CD4-positive, alpha-beta T cell (primary cell): ENCODE measurements around the gene SEMA4B. TPM values are rescaled to one million over a fixed set of nuclear protein-coding genes. Genes with fewer than 3 reads are reported as not detected.

Experiments
- ATAC-seq: fragments of 200-7000 bp; cut with Tn5 transposase; one replicate; pipeline ENCODE4 v1.10.0; 2022; ENCODE audit warnings: mild to moderate bottlenecking; ENCODE audit not compliant: poor library complexity
- CTCF ChIA-PET: fragments of 350-600 bp; sonication (Branson Sonifier 250); formaldehyde crosslinking; loops from one replicate; lab custom pipeline; 2021; ENCODE audit warnings: antibody characterized with exemption, inconsistent platforms; lab: Charles Lee
- POLR2A ChIA-PET: fragments of 350-600 bp; sonication (Branson Sonifier 250); formaldehyde crosslinking; loops from one replicate; lab custom pipeline; 2021; ENCODE audit warnings: antibody characterized with exemption, inconsistent platforms; lab: Charles Lee
- DNase-seq, 14 experiments: peaks; one replicate each; pipeline ENCODE4 v3.0.0-alpha.2; 2013 to 2020; ENCODE audit warnings: mixed read lengths in 2 of 14
- H3K27ac ChIP-seq, 2 donors: one replicate each; pipeline versions ENCODE4 v1.5.1 to v1.7.0; 2013; ENCODE audit warnings: low read length in 2 of 2, low read depth in 1 of 2, mild to moderate bottlenecking in 1 of 2
- H3K27me3 ChIP-seq, 2 experiments: 1 replicate in 1 of 2; 2 replicates in 1 of 2; pipeline versions ENCODE4 v1.6.1 to v1.7.0; 2013; ENCODE audit warnings: low read length in 2 of 2, control low read depth in 1 of 2, mild to moderate bottlenecking in 1 of 2, moderate library complexity in 1 of 2; ENCODE audit not compliant: insufficient read depth in 2 of 2, control insufficient read depth in 1 of 2
- H3K36me3 ChIP-seq: one replicate; pipeline ENCODE4 v1.6.1; 2013; ENCODE audit warnings: low read length, control low read depth; ENCODE audit not compliant: insufficient read depth
- H3K4me1 ChIP-seq: one replicate; pipeline ENCODE4 v1.6.1; 2013; ENCODE audit warnings: low read length, control low read depth; ENCODE audit not compliant: insufficient read depth
- H3K4me3 ChIP-seq: one replicate; pipeline ENCODE4 v1.5.1; 2013; ENCODE audit warnings: mild to moderate bottlenecking, low read length, moderate library complexity
- H3K9me3 ChIP-seq, 2 experiments: 1 replicate in 1 of 2; 2 replicates in 1 of 2; pipeline versions ENCODE4 v1.6.1 to v1.7.0; 2013; ENCODE audit warnings: low read length in 2 of 2, mild to moderate bottlenecking in 2 of 2, control low read depth in 1 of 2, moderate library complexity in 1 of 2; ENCODE audit not compliant: control insufficient read depth in 1 of 2, insufficient read depth in 1 of 2
- H3K27ac Mint-ChIP-seq: one replicate; pipeline ENCODE4 v1.8.0; 2020; ENCODE audit warnings: mixed read lengths
- H3K27me3 Mint-ChIP-seq: one replicate; pipeline ENCODE4 v1.8.0; 2021; ENCODE audit warnings: mixed read lengths
- H3K36me3 Mint-ChIP-seq: one replicate; pipeline ENCODE4 v1.8.0; 2021; ENCODE audit warnings: low read depth, mixed read lengths
- H3K4me1 Mint-ChIP-seq: one replicate; pipeline ENCODE4 v1.8.0; 2021; ENCODE audit warnings: low read depth, mixed read lengths
- H3K4me3 Mint-ChIP-seq: one replicate; pipeline ENCODE4 v1.8.0; 2020; ENCODE audit warnings: mild to moderate bottlenecking, mixed read lengths
- H3K9me3 Mint-ChIP-seq: one replicate; pipeline ENCODE4 v1.8.0; 2020; ENCODE audit warnings: mixed read lengths
- intact Hi-C, 2 experiments: fragments of 100-400 bp; cut with DNase I in 1 of 2; cut with micrococcal nuclease in 1 of 2; formaldehyde crosslinking; loops; one replicate each; pipeline versions ENCODE4 v1.15.1 to v1.9.0; 2023 to 2025; cut with DNase I, micrococcal nuclease
- total RNA-seq, 174 experiments: library from RNA in 2 of 174; stranded (reverse) in 2 of 174; gene quantifications; one replicate each; pipeline ENCODE4 v1.2.3 and lab custom pipeline; 2021 to 2026
- TF ChIP-seq, protein P1 (sequence below): fragments of 200-600 bp; IDR thresholded peaks from one replicate; pipeline ENCODE4 v1.8.0; 2022; ENCODE audit warnings: antibody characterized with exemption, mild to moderate bottlenecking

The SEMA4B gene
- total RNA-seq, 2 experiments from 2014 or later = 8.0 to 9.5 TPM

DNA sequence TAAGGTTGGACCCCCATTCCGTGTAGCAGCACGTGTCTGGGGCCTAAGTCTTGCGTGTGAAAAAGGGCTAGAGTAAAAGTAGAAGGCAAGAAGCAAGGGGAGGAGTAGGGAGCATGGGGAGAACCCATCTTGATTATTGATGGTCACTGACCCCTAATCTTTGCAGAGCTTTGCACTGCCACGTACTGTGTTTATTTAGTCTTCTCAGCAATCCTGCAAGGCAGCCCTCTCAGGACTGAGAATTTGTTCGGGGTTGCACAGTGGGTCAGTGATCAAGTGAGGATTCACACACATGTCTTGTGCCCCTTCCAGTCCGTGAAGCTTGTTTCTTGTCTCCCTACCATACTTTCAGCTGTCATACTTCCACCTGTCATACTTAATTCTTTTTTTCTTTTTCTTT, 7.2 kb downstream of the SEMA4B start:
- H3K36me3 Mint-ChIP-seq = peaks cover 6% of the 10 kb centered on the region
- ATAC-seq (no peak), DNase-seq (no peak)
- no peak overlapping the region for H3K4me3 Mint-ChIP-seq
- TF ChIP-seq, protein P1, sequence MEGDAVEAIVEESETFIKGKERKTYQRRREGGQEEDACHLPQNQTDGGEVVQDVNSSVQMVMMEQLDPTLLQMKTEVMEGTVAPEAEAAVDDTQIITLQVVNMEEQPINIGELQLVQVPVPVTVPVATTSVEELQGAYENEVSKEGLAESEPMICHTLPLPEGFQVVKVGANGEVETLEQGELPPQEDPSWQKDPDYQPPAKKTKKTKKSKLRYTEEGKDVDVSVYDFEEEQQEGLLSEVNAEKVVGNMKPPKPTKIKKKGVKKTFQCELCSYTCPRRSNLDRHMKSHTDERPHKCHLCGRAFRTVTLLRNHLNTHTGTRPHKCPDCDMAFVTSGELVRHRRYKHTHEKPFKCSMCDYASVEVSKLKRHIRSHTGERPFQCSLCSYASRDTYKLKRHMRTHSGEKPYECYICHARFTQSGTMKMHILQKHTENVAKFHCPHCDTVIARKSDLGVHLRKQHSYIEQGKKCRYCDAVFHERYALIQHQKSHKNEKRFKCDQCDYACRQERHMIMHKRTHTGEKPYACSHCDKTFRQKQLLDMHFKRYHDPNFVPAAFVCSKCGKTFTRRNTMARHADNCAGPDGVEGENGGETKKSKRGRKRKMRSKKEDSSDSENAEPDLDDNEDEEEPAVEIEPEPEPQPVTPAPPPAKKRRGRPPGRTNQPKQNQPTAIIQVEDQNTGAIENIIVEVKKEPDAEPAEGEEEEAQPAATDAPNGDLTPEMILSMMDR = no peak
- no peaks in the 10 kb centered on the region for H3K27me3 Mint-ChIP-seq
- ChIA-PET CTCF (no interaction called here), POLR2A (no interaction called here)
- no peaks in the 10 kb centered on the region for H3K27me3 ChIP-seq
- intact Hi-C loops = no loop called here
- no peak overlapping the region for H3K27ac Mint-ChIP-seq
- peaks cover 12% of the 10 kb centered on the region for H3K36me3 ChIP-seq
- H3K4me1 Mint-ChIP-seq = peaks cover 24% of the 10 kb centered on the region
- H3K27ac ChIP-seq = no peak overlapping the region
- H3K9me3 ChIP-seq = no peaks in the 10 kb centered on the region
- H3K4me1 ChIP-seq = peaks cover 25% of the 10 kb centered on the region
- no peak overlapping the region for H3K4me3 ChIP-seq
- no peaks in the 10 kb centered on the region for H3K9me3 Mint-ChIP-seq

- TF ChIP-seq, protein P1 = no peak
- ChIA-PET CTCF (no interaction called here), POLR2A (no interaction called here)
- Histone ChIP-seq H3K27ac (no peak overlapping the region), H3K9me3 (no peaks in the 10 kb centered on the region), H3K36me3 (peaks cover 12% of the 10 kb centered on the region), H3K27me3 (no peaks in the 10 kb centered on the region), H3K4me1 (peaks cover 23% of the 10 kb centered on the region), H3K4me3 (no peak overlapping the region)
- H3K4me3 Mint-ChIP-seq = no peak overlapping the region
- peaks cover 19% of the 10 kb centered on the region for H3K4me1 Mint-ChIP-seq
- ATAC-seq (no peak), DNase-seq (no peak)
- intact Hi-C loops = no loop called here
- no peak overlapping the region for H3K27ac Mint-ChIP-seq
- H3K9me3 Mint-ChIP-seq = no peaks in the 10 kb centered on the region
- H3K27me3 Mint-ChIP-seq = no peaks in the 10 kb centered on the region
- peaks cover 6% of the 10 kb centered on the region for H3K36me3 Mint-ChIP-seq
Measured at GRCh38 chr15:90209591-90209990, 8.5 kb downstream of the SEMA4B start.

GRCh38 chr15:90210593-90210992, 9.5 kb downstream of the SEMA4B start:
- no peak overlapping the region for H3K27ac Mint-ChIP-seq
- ATAC-seq = no peak
- intact Hi-C loops = no loop called here
- H3K36me3 ChIP-seq = peaks cover 12% of the 10 kb centered on the region
- peaks cover 23% of the 10 kb centered on the region for H3K4me1 ChIP-seq
- no peak overlapping the region for H3K4me3 ChIP-seq
- peaks cover 6% of the 10 kb centered on the region for H3K36me3 Mint-ChIP-seq
- no peak overlapping the region for H3K4me3 Mint-ChIP-seq
- ChIA-PET CTCF (no interaction called here), POLR2A (no interaction called here)
- H3K4me1 Mint-ChIP-seq = peaks cover 19% of the 10 kb centered on the region
- H3K27me3 ChIP-seq = no peaks in the 10 kb centered on the region
- DNase-seq = no peak
- H3K27me3 Mint-ChIP-seq = no peaks in the 10 kb centered on the region
- TF ChIP-seq, protein P1 = no peak
- no peaks in the 10 kb centered on the region for H3K9me3 ChIP-seq
- H3K27ac ChIP-seq = no peak overlapping the region
- H3K9me3 Mint-ChIP-seq = no peaks in the 10 kb centered on the region
